Measurements from ENCODE around the gene SCEL.
"Not testable (repeated sequence)": the region's sequence is repeated elsewhere in the genome, so short reads cannot be mapped to it uniquely, and the experiment has no call there.

The SCEL gene

DNA sequence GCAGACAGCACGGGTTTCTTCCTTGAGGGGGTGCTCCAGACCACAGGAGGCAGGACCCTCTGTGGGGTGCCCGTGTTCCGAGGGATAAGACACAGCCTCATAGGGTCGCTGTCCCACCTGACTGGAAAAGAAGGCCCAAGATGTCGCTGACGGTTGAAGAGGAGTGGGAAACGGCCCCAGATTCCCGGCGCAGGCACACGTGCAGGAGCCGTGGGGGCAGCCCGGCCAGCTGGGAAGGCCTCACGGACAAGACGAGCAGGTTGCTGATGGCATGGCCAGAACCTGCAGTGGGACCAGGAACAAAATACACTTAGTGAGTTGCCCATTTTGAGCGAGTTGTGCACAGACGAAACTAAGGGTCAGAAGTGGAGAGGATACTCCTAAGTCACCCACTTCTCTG lies 126.8 kb downstream of the SCEL start:
- not testable (repeated sequence) for DNase-seq (ENCODE audit: low read depth)

DNA sequence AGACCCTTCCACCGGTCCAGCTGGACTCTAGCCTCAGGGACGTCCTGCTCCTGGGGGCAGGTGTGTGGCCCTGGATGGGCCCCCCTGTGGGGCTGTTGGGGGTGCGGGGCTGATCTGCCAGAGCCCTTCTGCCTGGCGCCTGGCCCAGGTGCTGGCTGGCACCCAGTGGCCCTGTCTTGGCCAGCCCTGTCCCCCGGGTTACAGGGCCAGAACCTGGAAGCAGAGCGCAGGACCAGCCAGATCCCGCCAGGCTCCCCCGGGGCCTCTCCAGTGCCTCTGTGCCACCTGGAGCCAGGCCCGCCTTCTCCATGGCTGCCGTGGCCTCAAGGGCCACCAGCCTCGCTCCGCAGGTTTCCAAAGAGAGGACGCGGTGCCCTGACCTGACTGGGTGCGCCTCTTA lies 127.3 kb downstream of the SCEL start:
- not testable (repeated sequence) for DNase-seq (ENCODE audit: low read depth)

DNA sequence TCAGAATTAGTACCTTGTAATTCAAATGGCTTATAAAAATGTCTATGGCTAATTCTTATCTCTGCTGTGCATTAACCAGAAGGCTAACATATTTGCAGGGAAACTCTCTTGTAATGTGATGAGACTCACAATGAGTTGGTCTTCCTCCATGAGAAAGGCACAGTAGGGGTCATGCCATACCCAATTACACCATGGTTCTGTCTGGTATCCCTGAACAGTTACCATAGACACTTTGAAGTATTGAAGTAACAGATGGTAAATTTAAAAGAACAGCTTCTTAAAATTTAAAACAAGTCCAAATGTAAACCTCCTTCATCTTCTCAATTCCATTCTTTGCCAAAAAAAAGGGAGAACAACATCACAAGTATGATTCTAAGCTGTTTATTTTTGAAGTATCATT lies 139.3 kb downstream of the SCEL start:
- DNase-seq (ENCODE audit: low read depth), result no peak

DNA sequence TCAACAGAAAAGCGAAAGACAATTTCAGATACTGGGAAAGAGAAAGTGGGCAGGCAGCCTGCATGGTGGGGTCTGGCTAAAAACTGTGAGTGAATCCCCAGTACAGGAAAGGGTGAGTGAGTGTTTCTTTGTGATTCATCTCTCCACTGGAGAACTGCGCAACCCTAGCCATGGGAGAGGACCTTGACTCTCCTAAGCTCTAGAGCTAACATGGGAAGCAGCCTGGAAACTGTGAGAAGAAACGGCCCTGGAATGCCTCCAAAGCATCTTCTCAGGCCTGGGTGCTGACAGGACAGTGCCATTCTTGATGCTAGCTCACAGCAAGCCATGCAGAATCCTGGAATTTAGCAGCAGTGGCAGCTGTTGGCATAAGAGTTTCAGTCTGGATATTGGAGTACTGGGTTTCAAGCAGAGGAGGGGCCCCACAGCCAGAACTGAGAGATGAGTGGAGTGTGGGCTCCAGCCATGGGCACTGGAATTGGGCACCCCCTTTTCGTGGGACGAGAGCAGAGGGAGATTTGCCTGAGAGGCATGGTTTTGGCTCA lies 143.3 kb downstream of the SCEL start:
- DNase-seq (ENCODE audit: low read depth), result no peak

DNA sequence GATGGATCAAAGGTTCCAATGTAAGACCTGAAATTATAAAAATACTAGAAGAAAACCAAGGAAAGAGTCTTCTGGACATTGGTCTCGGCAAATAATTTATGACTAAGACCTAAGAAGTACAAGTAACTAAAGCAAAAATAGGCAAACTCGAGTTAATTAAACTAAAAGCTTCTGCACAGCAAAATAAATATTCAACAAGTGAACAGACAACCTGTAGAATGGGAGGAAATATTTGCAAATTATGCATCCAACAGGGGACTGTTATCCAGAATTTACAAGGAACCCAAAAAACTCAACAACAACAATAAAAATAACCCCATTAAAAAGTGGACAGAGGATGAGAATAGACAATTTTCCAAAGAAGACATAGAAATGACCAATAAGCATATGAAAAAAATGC lies 152.3 kb downstream of the SCEL start:
- DNase-seq (ENCODE audit: low read depth), result no peak

DNA sequence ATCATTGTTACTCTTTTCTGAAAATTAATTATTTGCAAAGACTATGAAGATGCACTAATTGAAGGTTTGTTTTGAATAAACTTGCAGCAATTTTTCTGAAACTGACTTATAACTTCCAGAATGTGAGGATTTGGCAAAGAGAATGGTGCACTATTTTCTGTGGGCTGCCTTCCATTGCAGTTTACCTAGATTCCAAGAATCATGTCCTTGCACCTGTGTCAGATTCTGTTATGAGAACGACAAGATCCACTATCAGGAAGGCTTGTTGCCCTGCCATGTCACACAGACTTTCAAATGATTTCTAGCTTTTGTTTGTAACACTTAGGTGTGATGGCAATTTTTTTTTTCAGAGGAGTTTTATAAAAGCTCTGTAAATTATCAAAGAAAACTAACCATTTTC lies 156.4 kb downstream of the SCEL start:
- no peak for DNase-seq (ENCODE audit: low read depth)

DNA sequence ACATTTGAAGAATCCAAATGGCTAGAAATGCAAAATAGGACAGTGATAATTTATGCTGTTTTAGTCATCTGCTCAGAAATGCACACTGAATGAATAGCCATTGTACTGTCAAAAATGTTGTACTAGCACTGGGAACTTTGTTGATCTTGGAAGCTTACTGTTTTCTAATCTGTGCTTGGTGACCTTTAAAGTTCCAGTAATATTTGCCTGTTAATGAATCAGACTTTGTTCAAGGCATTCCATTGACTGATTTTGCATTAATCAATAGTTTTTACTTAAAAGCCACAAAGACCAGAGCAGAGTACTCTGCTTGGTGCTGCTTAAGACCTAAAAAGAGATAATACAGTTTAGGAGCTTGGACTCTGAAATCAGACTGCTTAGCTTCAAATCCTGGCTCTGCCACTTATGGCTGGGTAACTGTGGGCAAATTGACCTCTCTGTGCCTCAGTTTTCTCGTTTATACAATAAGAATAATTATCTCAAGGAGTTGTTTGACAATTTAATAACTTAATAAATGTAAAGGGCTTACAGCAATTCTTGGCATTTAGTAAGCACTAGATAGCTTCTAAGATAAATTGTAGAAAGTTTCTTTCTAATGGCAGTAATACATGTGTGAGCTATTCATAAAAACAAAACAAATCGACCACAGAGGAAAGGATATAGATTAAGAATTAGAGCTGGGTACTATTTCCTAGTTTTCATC lies 157.4 kb downstream of the SCEL start:
- DNase-seq (ENCODE audit: low read depth), result no peak

DNA sequence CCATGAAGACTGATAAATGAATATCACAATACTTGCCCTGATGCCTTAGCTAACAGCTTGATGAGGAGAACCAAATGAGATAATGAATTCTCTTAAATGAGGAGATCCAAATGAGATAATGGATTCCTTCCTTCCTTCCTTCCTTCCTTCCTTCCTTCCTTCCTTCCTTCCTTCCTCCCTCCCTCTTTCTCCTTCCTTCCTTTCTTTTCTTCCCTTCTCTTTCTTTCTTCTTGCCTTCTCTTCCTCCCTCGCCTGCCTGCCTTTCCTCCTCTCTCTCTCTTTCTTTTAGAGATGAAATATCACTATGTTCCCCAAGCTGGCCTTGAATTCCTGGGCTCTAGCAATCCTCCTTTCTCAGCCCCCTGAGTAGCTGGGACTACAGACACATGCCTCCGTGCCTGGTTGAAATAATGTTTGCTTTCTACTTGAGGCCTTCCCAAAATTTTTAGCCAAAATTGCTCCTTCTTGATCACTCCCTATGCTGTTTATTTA lies 158.0 kb downstream of the SCEL start:
- no peak for DNase-seq (ENCODE audit: low read depth)
